ENCODE results near the gene AKT2. TPM values are rescaled to one million over a fixed set of nuclear protein-coding genes. Genes with fewer than 3 reads are reported as not detected.

The AKT2 gene
- polyA plus RNA-seq, 10 donors: 136 to 204 (median 166) TPM

- DNase-seq: peak in 2 of 3 donors; percentile 29 to 60
Measured at GRCh38 chr19:40191836-40192646, 93.1 kb downstream of the AKT2 start.

DNA sequence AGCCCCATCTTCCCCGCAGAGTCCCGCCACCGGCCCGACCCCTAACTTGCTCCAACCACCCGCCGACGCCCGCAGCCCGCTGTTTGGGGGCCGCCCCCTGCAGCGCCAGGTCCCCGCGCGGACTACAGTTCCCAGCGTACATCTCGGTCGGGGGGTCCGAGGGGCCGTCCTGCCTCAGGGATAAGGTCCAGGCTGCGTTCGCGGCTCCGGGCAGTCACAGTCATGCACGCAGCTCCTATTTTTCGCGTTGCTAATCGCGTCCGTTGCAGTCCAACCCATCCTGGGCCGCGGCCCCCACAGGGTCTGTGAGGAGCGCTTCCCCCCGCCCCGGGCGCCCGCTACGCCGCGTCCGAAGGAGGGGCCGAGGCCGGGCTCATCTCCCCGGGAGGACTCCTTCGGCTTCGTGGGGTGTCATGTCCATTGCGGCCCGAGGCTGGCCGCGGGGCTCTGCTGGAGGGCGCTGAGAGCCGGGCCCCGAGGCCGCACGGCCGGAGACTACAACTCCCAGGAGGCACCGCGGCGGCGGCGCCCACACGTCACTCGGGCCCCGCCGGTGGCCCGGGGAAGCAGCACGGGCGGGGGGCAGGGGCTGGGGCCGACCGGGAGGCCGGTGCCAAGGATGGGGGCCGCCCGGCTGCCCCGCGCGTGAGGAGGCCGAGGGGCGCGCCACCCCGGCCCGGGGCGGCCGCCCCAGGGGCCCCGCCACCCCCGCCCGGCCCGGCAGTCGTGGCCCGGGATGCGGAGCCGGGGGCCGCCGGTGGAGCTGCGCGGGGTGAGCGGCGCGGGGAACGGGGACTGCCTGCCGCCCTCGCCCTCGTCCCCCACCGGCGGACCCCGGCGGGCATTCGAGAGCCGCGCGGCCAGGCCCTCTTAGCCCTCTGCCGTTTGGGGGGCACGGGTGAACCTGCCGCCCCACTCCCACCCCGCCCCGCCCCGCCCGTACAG is 94.0 kb downstream of the AKT2 start, which contains the start of gene MAP3K10:
Gene MAP3K10, plus strand, starts transcription at position 536 of the 945 bp plus-strand sequence. CDS start 606 bp downstream, outside the sequence.
- peak; percentile 63 to 90 (median 83) for DNase-seq

- DNase-seq: no peak
Measured at GRCh38 chr19:40184273-40184672, 100.9 kb downstream of the AKT2 start.

Other genes with a start within 250 kb of the AKT2 start
- 10 to 100 TPM in 6 of 10 donors, 1 to 10 TPM in 4; 6.6 to 16.2 (median 10.4) TPM for gene ZNF780B, start 229.1 kb downstream of the AKT2 start, polyA plus RNA-seq (ENCODE audit: insufficient read length in 10 of 10)
- 10 to 100 TPM in 1 of 10 donors, 1 to 10 TPM in 9; 6.7 to 10.4 (median 8.4) TPM for gene ZNF780A, start 194.4 kb downstream of the AKT2 start, polyA plus RNA-seq (ENCODE audit: insufficient read length in 10 of 10)
- 10 to 100 TPM in 3 of 10 donors, 1 to 10 TPM in 7; 6.0 to 12.5 (median 9.3) TPM for gene MAP3K10, start 93.9 kb downstream of the AKT2 start, polyA plus RNA-seq (ENCODE audit: insufficient read length in 10 of 10)
- gene TTC9B, start 67.0 kb downstream of the AKT2 start, polyA plus RNA-seq (ENCODE audit: insufficient read length in 10 of 10): under 1 TPM in 5 of 10 donors, not detected in 5; 0.05 to 0.27 (median 0.14) TPM
- gene CCNP, start 58.7 kb downstream of the AKT2 start, polyA plus RNA-seq (ENCODE audit: insufficient read length in 10 of 10): under 1 TPM in 9 of 10 donors, not detected in 1; 0.19 to 0.47 (median 0.34) TPM
- gene C19orf47, start 63.1 kb upstream of the AKT2 start, polyA plus RNA-seq (ENCODE audit: insufficient read length in 10 of 10): 10 to 100 TPM; 44.0 to 71.9 (median 60.8) TPM
- gene PLD3, start 63.4 kb upstream of the AKT2 start, polyA plus RNA-seq (ENCODE audit: insufficient read length in 10 of 10): 100 to 1,000 TPM; 169 to 268 (median 209) TPM
- gene HIPK4, start 104.8 kb upstream of the AKT2 start, polyA plus RNA-seq (ENCODE audit: insufficient read length in 10 of 10): 1 to 10 TPM in 9 of 10 donors, under 1 TPM in 1; 0.68 to 1.7 (median 1.4) TPM
- 1 to 10 TPM; 6.0 to 9.0 (median 7.5) TPM for gene PRX, start 128.0 kb upstream of the AKT2 start, polyA plus RNA-seq (ENCODE audit: insufficient read length in 10 of 10)
- 1 to 10 TPM; 4.2 to 7.7 (median 6.2) TPM for gene SERTAD1, start 140.6 kb upstream of the AKT2 start, polyA plus RNA-seq (ENCODE audit: insufficient read length in 10 of 10)
- gene SERTAD3, start 159.0 kb upstream of the AKT2 start, polyA plus RNA-seq (ENCODE audit: insufficient read length in 10 of 10): 10 to 100 TPM; 37.2 to 55.1 (median 50.9) TPM
- gene BLVRB, start 180.4 kb upstream of the AKT2 start, polyA plus RNA-seq (ENCODE audit: insufficient read length in 10 of 10): 10 to 100 TPM; 26.1 to 55.4 (median 32.3) TPM
- gene SPTBN4, start 181.7 kb upstream of the AKT2 start, polyA plus RNA-seq (ENCODE audit: insufficient read length in 10 of 10): under 1 TPM; 0.25 to 0.81 (median 0.49) TPM

All from muscle of back (tissue), 11 donors.